PC-3 (cell line): Measurements from ENCODE around the gene PI4K2A. TPM values are rescaled to one million over a fixed set of nuclear protein-coding genes. Genes with fewer than 3 reads are reported as not detected.

Experiments
- ATAC-seq: fragments of 200-7000 bp; cut with Tn5 transposase; 2 replicates; pipeline ENCODE4 v1.9.1; 2020; ENCODE audit warnings: mild to moderate bottlenecking, moderate library complexity
- BruUV-seq: library from RNA; stranded (reverse); fragments of 400-500 nt; replicated peaks from 2 replicates; lab custom pipeline; 2021; lab: Mats Ljungman, UMichigan
- CTCF ChIA-PET: fragments of 300-600 bp; sonication (Branson Sonifier 250); formaldehyde crosslinking; loops from one replicate; lab custom pipeline; 2022; ENCODE audit warnings: antibody characterized with exemption; lab: Charles Lee
- POLR2A ChIA-PET: fragments of 300-600 bp; sonication (Branson Sonifier 250); formaldehyde crosslinking; loops from one replicate; lab custom pipeline; 2022; ENCODE audit warnings: antibody characterized with exemption; ENCODE audit not compliant: unreplicated experiment; lab: Charles Lee
- DNase-seq: peaks from one replicate; pipeline ENCODE4 v3.0.0-alpha.2; 2015
- H2AFZ ChIP-seq: fragments of 300-600 bp; sonication (generic); 2 replicates; pipeline ENCODE4 v1.6.0; 2016; ENCODE audit warnings: antibody characterized with exemption, low read length
- H3F3A ChIP-seq: fragments of 300-600 bp; sonication (generic); one replicate; pipeline ENCODE4 v1.6.0; 2017; ENCODE audit warnings: antibody characterized with exemption, low read length, control low read depth, mild to moderate bottlenecking; ENCODE audit not compliant: unreplicated experiment
- H3K27ac ChIP-seq: fragments of 300-600 bp; sonication (generic); 2 replicates; pipeline ENCODE4 v1.5.1; 2016; ENCODE audit warnings: mild to moderate bottlenecking, low read length
- H3K27me3 ChIP-seq: fragments of 300-600 bp; sonication (generic); 2 replicates; pipeline ENCODE4 v1.6.1; 2016; ENCODE audit warnings: low read length, mixed read lengths
- H3K36me3 ChIP-seq: fragments of 300-600 bp; sonication (generic); 2 replicates; pipeline ENCODE4 v1.6.1; 2016; ENCODE audit warnings: low read depth, mixed run types, low read length, mixed read lengths
- H3K4me1 ChIP-seq: fragments of 300-600 bp; sonication (generic); 2 replicates; pipeline ENCODE4 v1.5.1; 2016; ENCODE audit warnings: low read length; ENCODE audit not compliant: insufficient read depth
- H3K4me2 ChIP-seq: fragments of 300-600 bp; sonication (generic); 2 replicates; pipeline ENCODE4 v1.6.0; 2016; ENCODE audit warnings: low read length
- H3K4me3 ChIP-seq: fragments of 300-600 bp; sonication (generic); 2 replicates; pipeline ENCODE4 v1.5.1; 2016; ENCODE audit warnings: mild to moderate bottlenecking, low read length, mixed read lengths
- H3K79me2 ChIP-seq: fragments of 300-600 bp; sonication (generic); 2 replicates; pipeline ENCODE4 v1.6.1; 2017; ENCODE audit warnings: low read length, mixed read lengths
- H3K9ac ChIP-seq: fragments of 300-600 bp; sonication (generic); 2 replicates; pipeline ENCODE4 v1.6.0; 2016; ENCODE audit warnings: mild to moderate bottlenecking, low read length
- H3K9me2 ChIP-seq: fragments of 300-600 bp; sonication (generic); replicated peaks from 2 replicates; pipeline ENCODE4 v1.6.1; 2016; ENCODE audit warnings: mixed run types, low read length, mixed read lengths
- H3K9me3 ChIP-seq: fragments of 300-600 bp; sonication (generic); 2 replicates; pipeline ENCODE4 v1.6.1; 2016; ENCODE audit warnings: low read length, mixed read lengths
- H4K20me1 ChIP-seq: fragments of 300-600 bp; sonication (generic); 2 replicates; pipeline ENCODE4 v1.6.1; 2016; ENCODE audit warnings: low read length, mixed read lengths
- CTCF ChIP-seq: fragments of 300-600 bp; sonication (generic); conservative IDR thresholded peaks from 2 replicates; pipeline ENCODE4 v1.5.1; 2017; ENCODE audit warnings: antibody characterized with exemption, low read depth, mild to moderate bottlenecking, low read length
- EZH2 ChIP-seq: fragments of 300-600 bp; sonication (generic); IDR thresholded peaks from one replicate; pipeline ENCODE4 v1.6.1; 2017; ENCODE audit warnings: antibody characterized with exemption, mild to moderate bottlenecking, low read length; ENCODE audit not compliant: unreplicated experiment
- EZH2phosphoT487 ChIP-seq: fragments of 300-600 bp; sonication (generic); IDR thresholded peaks from 2 replicates; pipeline ENCODE4 v1.6.1; 2018; ENCODE audit warnings: mild to moderate bottlenecking, antibody characterized with exemption, low read length, borderline replicate concordance
- intact Hi-C: fragments of 100-400 bp; cut with micrococcal nuclease; formaldehyde crosslinking; loops from 2 replicates; pipeline ENCODE4 v1.9.0; 2023
- total RNA-seq: library from RNA; depleted of rRNA; stranded (reverse); fragments of >200 nt; gene quantifications from 2 replicates; pipeline ENCODE4 v1.2.3, GENCODE V29; 2014

The PI4K2A gene
- total RNA-seq, 1 experiment from 2014 or later, result 19.4 TPM

DNA sequence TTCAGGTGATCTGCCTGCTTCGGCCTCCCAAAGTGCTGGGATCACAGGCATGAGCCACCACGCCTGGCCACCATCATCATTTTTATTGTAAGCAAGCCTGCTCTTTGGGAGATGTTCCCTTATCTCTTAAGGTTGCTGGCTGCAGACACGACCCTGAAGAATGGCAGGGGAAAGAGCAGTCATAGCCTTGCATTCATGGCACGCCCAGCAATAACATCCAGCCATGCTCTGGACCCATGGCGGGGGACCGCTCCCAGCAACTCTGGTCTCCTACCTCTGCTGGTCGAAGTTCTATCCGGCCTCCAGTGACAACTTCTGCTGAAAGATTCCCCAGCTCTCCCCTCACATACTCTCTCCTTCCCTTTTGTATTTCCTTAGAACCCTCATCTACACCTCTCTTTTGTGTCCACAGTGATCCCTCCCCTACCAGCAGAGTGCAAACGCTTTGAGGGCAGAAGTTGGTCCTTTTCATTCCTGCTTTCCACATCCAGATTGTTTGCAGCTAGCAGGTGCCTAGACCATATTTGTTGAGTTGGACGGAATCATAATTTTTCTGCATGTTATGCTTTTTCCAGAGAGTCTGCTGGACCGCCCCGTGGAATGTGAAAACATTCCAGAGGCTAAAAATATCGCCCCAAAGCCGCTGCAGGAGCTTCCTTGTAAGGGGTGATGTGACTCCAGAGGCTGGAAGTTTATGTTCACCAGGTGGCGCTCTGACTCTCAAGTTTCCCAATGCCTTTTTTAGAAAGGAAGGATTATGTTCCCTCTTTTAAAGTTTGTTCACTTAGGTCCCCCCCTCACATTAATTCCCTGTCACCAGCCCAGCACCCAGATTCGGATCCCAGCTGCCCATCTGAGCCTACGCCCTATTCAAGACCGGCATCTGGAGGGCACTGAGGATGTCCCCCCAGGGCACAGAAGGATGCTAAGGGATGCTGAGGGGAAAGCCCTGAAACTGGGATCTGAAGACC, 68.8 kb downstream of the PI4K2A start:
- TF ChIP-seq EZH2 (no peak), CTCF (peak; percentile 82), EZH2phosphoT487 (no peak)
- intact Hi-C loops, result loop anchor here (1.0 kb wide), 1 partner anchor 22 kb away; no protein-coding TSS in a partner anchor
- no peaks in the 10 kb centered on the region for H3K9me2 ChIP-seq
- H3K4me3 ChIP-seq, result no peak overlapping the region
- no peaks in the 10 kb centered on the region for H3K27me3 ChIP-seq
- ATAC-seq (peak; percentile 7; the same call in 1 of the 2 replicates), DNase-seq (peak; percentile 69)
- H3F3A ChIP-seq, result no peaks in the 10 kb centered on the region
- 0 out of 2 replicates have a peak overlapping the region, but pooled peaks have one; percentile 45 for H2AFZ ChIP-seq
- H3K4me1 ChIP-seq, result peaks cover 5% of the 10 kb centered on the region; the same call in 1 of the 2 replicates
- H3K4me2 ChIP-seq, result peak overlapping the region; percentile 31; the same call in 1 of the 2 replicates
- no peaks in the 10 kb centered on the region for H4K20me1 ChIP-seq
- POLR2A ChIA-PET, result no interaction called here
- peaks cover 5% of the 10 kb centered on the region; the same call in 1 of the 2 replicates for H3K79me2 ChIP-seq
- H3K9me3 ChIP-seq, result no peaks in the 10 kb centered on the region
- CTCF ChIA-PET, result interaction anchor here (0.7 to 1.1 kb wide), 2 partner anchors 8 to 18 kb away, joined by 5 to 7 read pairs; no protein-coding TSS in a partner anchor
- no peak overlapping the region for H3K27ac ChIP-seq
- H3K9ac ChIP-seq, result no peak overlapping the region
- no peaks in the 10 kb centered on the region for H3K36me3 ChIP-seq
- no TSS peak for BruUV-seq

- CTCF ChIA-PET, result no interaction called here
- POLR2A ChIA-PET, result no interaction called here
- intact Hi-C loops, result no loop called here
- BruUV-seq, result no TSS peak
- H3K4me3 ChIP-seq, result no peak overlapping the region
- H3K4me2 ChIP-seq, result no peak overlapping the region
- TF ChIP-seq EZH2phosphoT487 (no peak), CTCF (no peak), EZH2 (no peak)
- H3K9ac ChIP-seq, result no peak overlapping the region
- no peaks in the 10 kb centered on the region for H3F3A ChIP-seq
- H2AFZ ChIP-seq, result no peak overlapping the region
- no peaks in the 10 kb centered on the region for H3K9me2 ChIP-seq
- no peaks in the 10 kb centered on the region for H3K27me3 ChIP-seq
- no peak overlapping the region for H3K27ac ChIP-seq
- ATAC-seq, result no peak
- no peak for DNase-seq
- H3K9me3 ChIP-seq, result no peaks in the 10 kb centered on the region
- H3K36me3 ChIP-seq, result no peaks in the 10 kb centered on the region
- H3K4me1 ChIP-seq, result peaks cover 27% of the 10 kb centered on the region
- H4K20me1 ChIP-seq, result no peaks in the 10 kb centered on the region
- H3K79me2 ChIP-seq, result peaks cover 31% of the 10 kb centered on the region
These were observed 71.4 kb downstream of the PI4K2A start for GRCh38 chr10:97711640-97712572.
